Right forelimb (tissue), 1 donor: Measurements from ENCODE around the gene PEX26.
A peak's percentile ranks its signal among the peaks of the same experiment; 100 is the strongest.
"Not testable (repeated sequence)": the region's sequence is repeated elsewhere in the genome, so short reads cannot be mapped to it uniquely, and the experiment has no call there.

Experiments
- DNase-seq: peaks from one replicate; pipeline ENCODE4 v3.0.0-alpha.2; 2018

The PEX26 gene

GRCh38 chr22:18071968-18072310, 5.9 kb upstream of the PEX26 start:
- no peak for DNase-seq

DNA sequence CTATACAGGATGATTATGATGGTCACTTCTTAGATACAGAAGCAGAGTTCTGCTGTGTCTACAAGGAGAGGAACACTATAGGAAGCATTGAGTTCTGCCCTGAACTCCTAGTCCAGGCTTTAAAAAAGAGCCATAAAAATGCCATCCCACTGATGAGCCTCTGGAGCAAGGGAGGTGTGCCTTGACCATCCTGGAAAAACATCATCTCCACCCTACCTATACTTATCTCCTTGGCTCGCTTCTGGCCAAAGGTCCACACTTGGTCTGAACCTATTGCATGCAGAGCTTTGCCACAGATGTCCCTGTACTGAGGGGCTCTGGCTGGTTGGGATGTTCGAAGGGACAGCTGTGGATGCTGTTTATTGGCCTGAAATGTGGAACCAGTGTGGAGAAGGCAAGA, 4.3 kb upstream of the PEX26 start:
- DNase-seq = no peak

DNA sequence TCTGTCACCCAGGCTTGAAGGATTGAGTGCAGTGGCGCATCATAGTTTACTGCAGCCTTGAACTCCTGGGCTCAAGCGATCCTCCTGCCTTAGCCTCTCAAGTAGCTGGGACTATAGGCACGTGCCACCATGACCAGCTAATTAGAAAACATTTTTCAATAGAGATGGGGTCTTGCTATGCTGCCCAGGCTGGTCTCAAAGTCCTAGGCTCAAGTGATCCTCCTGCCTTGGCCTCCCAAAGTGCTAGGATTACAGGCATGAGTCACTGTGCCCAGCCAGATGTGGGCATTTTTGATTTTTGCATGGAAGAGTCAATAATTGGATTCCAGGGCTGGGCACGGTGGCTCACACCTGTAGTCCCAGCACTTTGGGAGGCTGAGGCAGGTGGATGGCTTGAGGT, 3.9 kb upstream of the PEX26 start:
- not testable (repeated sequence) for DNase-seq

DNA sequence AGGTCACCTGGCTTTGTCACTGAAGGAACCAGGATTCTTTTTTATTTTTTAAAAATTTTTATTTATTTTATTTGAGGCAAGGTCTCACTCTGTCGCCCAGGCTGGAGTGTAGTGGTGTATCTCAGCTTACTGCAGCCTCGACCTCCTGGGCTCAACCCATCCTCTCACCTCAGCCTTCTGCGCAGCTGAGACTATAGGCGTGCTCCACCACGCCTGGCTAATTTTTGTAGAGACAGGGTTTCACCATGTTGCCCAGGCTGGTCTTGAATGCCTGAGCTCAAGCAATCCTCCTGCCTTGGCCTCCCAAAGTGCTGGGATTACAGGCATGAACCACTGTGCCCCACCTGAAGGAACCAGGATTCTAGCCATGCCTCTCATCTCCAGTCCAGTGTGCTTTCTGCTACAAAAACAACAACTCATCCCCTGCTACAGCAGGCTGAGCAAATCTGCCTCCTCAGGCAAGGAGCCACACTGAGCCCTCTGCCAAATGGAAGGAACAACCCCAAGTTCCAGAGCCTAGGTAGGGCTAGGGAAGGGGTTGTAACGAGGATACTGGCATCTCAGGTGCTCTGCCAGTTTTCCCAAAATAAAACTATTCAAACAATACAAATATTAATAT, 2.6 kb upstream of the PEX26 start:
- DNase-seq = no peak

DNA sequence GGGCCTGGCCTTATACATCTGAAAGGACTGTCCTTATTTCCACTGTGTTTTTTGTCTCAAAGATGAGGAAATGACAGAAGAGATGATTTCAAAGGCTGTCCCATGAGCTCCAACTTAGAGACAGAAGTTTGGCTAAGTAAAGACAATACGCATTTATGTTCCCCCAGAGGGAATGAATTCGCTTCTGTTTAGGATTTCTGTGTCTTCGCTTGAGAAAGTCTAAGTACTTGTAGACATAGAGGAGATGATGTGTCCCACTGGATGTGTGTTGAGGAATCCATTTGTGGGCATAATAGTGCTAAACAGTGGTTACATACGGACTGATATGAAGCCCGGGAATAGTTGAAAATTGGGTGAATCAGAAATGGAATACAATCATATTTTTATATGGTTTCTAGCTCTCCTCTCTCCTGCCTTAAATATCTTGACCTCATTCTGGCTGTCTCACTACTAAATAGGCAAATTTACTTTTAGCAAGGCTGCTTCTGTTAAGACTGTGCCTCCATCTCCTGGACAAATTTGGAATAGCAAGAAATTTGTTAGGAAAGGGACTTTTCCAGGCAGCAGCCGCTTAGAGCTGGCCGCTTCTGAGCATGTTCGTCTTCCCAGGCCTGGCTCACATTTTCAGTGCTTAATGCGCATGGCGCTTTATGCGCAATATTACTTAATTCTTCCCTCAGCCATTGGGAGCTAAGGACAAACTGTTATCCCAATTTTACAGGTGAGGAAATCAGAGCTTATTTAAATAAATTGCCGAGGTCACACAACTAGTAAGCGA, 1.9 kb upstream of the PEX26 start:
- peak; percentile 57 for DNase-seq

- no peak for DNase-seq
Measured at GRCh38 chr22:18077087-18077638, 627 bp upstream of the PEX26 start.

DNA sequence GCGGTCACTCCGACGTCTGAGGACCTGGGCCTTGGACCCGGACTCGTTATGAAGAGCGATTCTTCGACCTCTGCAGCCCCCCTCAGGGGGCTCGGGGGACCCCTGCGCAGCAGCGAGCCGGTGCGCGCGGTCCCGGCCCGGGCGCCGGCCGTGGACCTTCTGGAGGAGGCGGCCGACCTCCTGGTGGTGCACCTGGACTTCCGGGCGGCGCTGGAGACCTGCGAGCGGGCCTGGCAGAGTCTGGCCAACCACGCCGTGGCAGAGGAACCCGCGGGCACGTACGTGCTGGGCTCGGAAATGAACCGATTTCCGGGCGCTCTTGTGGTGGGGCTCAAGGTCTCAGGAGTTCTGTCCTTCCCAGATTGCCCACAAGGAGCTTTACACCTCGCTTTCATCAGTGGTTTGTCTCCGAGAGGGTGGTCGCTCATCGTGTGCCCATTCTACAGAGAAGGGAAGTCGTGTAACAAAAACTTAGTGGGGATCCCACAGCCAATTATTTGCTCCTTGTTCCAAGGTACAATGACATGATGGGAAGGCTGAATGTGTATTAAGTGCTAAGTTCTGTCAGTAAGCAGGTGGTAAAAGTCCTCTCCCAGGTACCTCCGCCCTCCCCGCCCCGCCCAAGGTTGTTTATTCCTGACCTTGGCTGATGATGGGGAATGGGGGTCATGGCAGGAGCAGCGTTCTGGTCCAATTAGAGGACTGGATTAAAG, 695 bp downstream of the PEX26 start:
- DNase-seq = no peak

- no peak for DNase-seq
Measured at GRCh38 chr22:18079706-18080233, 2.0 kb downstream of the PEX26 start.

DNA sequence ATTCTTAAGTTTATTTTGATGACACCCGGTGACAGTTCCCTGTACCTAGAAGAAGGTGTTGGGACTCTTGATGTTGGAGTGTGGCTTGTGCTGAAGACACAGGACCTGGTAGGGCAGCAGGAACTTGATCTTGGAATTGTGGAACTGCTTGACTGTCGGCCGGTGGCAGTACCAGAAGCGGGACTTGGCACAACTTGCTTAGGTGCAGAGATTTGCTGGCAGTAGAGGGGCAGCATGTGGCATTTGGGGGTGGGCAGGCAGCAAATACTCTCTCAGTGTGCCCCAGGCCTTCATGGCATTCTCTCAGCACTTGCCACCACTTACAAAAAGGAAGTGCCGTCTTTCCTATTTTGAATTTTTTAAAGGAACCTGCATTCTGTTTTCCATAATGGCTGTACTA, 3.6 kb downstream of the PEX26 start:
- no peak for DNase-seq

GRCh38 chr22:18082467-18082866, 4.7 kb downstream of the PEX26 start:
- DNase-seq = no peak

- DNase-seq = no peak
Measured at GRCh38 chr22:18083406-18083805, 5.6 kb downstream of the PEX26 start.

- DNase-seq = no peak
Measured at GRCh38 chr22:18085188-18085587, 7.4 kb downstream of the PEX26 start.

DNA sequence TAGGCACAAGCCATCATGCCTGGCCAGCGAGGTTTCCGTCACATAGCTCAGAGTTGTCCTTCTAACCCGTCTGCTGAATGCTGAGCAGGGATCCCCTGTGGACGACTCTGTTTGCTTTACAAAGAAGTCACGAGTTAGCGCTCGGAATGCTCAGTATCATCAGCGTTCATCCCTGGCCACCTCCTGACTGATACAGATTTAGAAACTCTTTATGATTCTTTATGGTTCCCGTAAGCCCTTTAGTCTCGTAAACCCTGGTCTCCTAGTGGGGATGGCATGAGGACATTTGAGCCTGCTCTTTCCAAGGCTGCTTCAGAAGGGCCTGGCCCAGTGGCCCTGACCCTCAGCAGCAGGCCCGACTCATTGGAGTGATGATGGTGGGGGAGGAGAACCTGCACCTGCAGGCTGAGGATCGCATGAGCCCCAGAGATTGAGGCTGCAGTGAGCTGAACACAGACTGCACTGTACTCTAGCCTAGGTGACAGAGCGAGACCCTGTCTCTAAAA, 9.6 kb downstream of the PEX26 start:
- DNase-seq = no peak

GRCh38 chr22:18088825-18089568, 11.2 kb downstream of the PEX26 start:
- no peak for DNase-seq

GRCh38 chr22:18090286-18090685, 12.5 kb downstream of the PEX26 start:
- DNase-seq = no peak

DNA sequence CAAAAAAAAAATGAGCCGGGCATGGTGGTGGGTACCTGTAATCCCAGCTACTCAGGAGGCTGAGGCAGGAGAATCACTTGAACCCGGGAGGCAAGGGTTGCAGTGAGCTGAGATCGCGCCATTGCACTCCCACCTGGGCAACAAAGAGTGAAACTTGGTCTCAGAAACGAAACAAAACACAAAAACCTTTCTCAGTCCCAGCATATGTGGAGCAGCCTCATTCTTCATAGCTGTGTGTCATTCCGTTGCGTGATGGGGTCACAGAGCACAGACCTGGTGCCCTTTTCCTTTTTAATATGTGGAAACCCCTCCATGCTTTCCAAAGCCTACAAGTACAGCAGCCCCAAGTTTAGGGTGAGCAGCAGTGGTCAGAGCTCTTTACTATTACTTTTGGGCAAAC, 13.7 kb downstream of the PEX26 start:
- DNase-seq = no peak

GRCh38 chr22:18091916-18092526, 14.2 kb downstream of the PEX26 start:
- peak; percentile 63 for DNase-seq

GRCh38 chr22:18093661-18094060, 15.9 kb downstream of the PEX26 start:
- DNase-seq = no peak

DNA sequence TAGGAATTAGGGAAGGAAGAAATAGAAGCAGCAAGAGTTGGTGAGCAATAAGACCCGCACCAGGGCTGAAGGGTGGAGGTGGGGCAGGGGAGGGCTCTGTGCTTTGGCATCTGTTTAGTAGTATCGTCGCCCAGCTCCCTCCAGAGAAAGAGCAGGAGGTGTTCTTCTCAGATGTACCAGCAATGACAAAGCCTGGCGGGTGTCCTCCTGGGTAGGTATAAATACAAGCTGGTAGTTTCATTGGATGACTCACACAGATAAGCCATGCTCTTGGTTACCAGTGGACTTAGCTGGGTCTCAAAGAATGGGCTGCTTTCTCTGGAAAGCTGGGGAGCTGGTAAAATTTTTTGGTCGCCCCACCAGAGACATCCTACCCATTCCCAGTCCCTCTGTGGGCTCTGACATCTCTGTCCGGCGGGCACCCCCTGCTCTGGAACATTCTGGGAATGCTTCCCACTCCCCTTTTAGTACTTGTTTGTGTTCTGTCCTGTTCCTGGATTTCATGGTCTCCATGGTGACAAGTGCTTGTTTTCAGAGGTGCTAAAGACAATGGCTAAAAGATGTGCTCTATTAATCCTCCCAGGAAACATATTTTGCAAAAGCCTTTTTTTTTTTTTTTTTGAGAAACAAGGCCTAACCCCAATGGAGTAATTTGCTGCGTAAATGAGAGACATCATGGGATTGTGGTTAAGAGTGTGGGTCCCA, 17.5 kb downstream of the PEX26 start:
- DNase-seq = no peak

GRCh38 chr22:18096823-18097222, 19.0 kb downstream of the PEX26 start:
- DNase-seq = no peak

GRCh38 chr22:18100781-18101180, 23.0 kb downstream of the PEX26 start:
- no peak for DNase-seq

- no peak for DNase-seq
Measured at GRCh38 chr22:18101536-18101935, 23.7 kb downstream of the PEX26 start.
